NCI-H1105 treated with DMSO at 0.1 percent for 48 hours (cell line): ENCODE measurements around the gene NAV2.

Experiments used
- DNase-seq: peaks from one replicate; lab custom pipeline; 2025; lab: John Stamatoyannopoulos, UW

The NAV2 gene

GRCh38 chr11:20158597-20159257 lies 446.1 kb downstream of the NAV2 start:
- DNase-seq, result no peak

- DNase-seq, result no peak
These were observed 447.1 kb downstream of the NAV2 start for GRCh38 chr11:20159466-20160381.

GRCh38 chr11:20160425-20161229 lies 448.0 kb downstream of the NAV2 start, which contains the start of gene DBX1:
Gene DBX1, minus strand, starts transcription at chr11:20160475. Its CDS starts 151 bp downstream, at chr11:20160324.
- DNase-seq, result no peak

- no peak for DNase-seq
These were observed 448.7 kb downstream of the NAV2 start for GRCh38 chr11:20161230-20161918.

GRCh38 chr11:20161923-20162744 lies 449.5 kb downstream of the NAV2 start:
- no peak for DNase-seq

- no peak for DNase-seq
These were observed 450.5 kb downstream of the NAV2 start for GRCh38 chr11:20162824-20163782.

GRCh38 chr11:20163783-20164481 lies 451.3 kb downstream of the NAV2 start:
- DNase-seq, result no peak
